ENCODE measurements around the gene ZNF74. TPM values are rescaled to one million over a fixed set of nuclear protein-coding genes. Genes with fewer than 3 reads are reported as not detected.

Gene ZNF74
- total RNA-seq, 1 donor from 2014 or later = 26.4 TPM

- no peak for TF ChIP-seq CTCF (conservative IDR thresholded peaks at IDR 0.05; ENCODE audit: low read depth, low read length)
- peak overlapping the region; percentile 85 for H3K4me3 ChIP-seq (ENCODE audit: low read depth, low read length)
- DNase-seq (ENCODE audit: low read depth) = no peak
These were observed 807 bp upstream of the ZNF74 start for GRCh38 chr22:20392983-20393704.

GRCh38 chr22:20395181-20395906, 1.4 kb downstream of the ZNF74 start:
- no peak for DNase-seq (ENCODE audit: low read depth)
- no peak overlapping the region for H3K4me3 ChIP-seq (ENCODE audit: low read depth, low read length)
- TF ChIP-seq CTCF (conservative IDR thresholded peaks at IDR 0.05; ENCODE audit: low read depth, low read length) = no peak

- no peak for TF ChIP-seq CTCF (conservative IDR thresholded peaks at IDR 0.05; ENCODE audit: low read depth, low read length)
- H3K4me3 ChIP-seq (ENCODE audit: low read depth, low read length) = no peak overlapping the region
- DNase-seq (ENCODE audit: low read depth) = no peak
These were observed 1.9 kb downstream of the ZNF74 start for GRCh38 chr22:20395907-20396287.

- no peak for DNase-seq (ENCODE audit: low read depth)
- H3K4me3 ChIP-seq (ENCODE audit: low read depth, low read length) = no peak overlapping the region
- no peak for TF ChIP-seq CTCF (conservative IDR thresholded peaks at IDR 0.05; ENCODE audit: low read depth, low read length)
These were observed 2.7 kb downstream of the ZNF74 start for GRCh38 chr22:20396639-20397038.

- DNase-seq (ENCODE audit: low read depth) = no peak
- TF ChIP-seq CTCF (conservative IDR thresholded peaks at IDR 0.05; ENCODE audit: low read depth, low read length) = no peak
- H3K4me3 ChIP-seq (ENCODE audit: low read depth, low read length) = no peak overlapping the region
These were observed 3.5 kb downstream of the ZNF74 start for GRCh38 chr22:20397498-20397897.

GRCh38 chr22:20398420-20398819, 4.5 kb downstream of the ZNF74 start:
- DNase-seq (ENCODE audit: low read depth) = no peak
- H3K4me3 ChIP-seq (ENCODE audit: low read depth, low read length) = no peak overlapping the region
- no peak for TF ChIP-seq CTCF (conservative IDR thresholded peaks at IDR 0.05; ENCODE audit: low read depth, low read length)

All from epithelial cell of proximal tubule (primary cell).